Lower leg skin (tissue), 4 donors: ENCODE measurements around the gene EHMT1. TPM values are rescaled to one million over a fixed set of nuclear protein-coding genes. Genes with fewer than 3 reads are reported as not detected.

Experiments used
- DNase-seq, 2 donors: peaks; one replicate each; pipeline ENCODE4 v3.0.0-alpha.2; 2019; ENCODE audit warnings: low spot score in 2 of 2
- H3K4me3 ChIP-seq: fragments of 200-600 bp; sonication (generic); 2 replicates; pipeline ENCODE4 v1.5.1; 2017; ENCODE audit warnings: mild to moderate bottlenecking, low read depth; ENCODE audit not compliant: poor library complexity, severe bottlenecking
- CTCF ChIP-seq, 3 donors: fragments of 450-650 bp; IDR thresholded peaks; one replicate each; pipeline ENCODE4 v1.5.1; 2016; ENCODE audit warnings: antibody characterized with exemption in 3 of 3, mild to moderate bottlenecking in 3 of 3, moderate library complexity in 2 of 3
- POLR2A ChIP-seq, 2 donors: fragments of 450-650 bp; IDR thresholded peaks; one replicate each; pipeline ENCODE4 v1.6.1; 2016 to 2017; ENCODE audit warnings: antibody characterized with exemption in 2 of 2, mild to moderate bottlenecking in 1 of 2, moderate library complexity in 1 of 2
- WGBS, 2 donors: methylation state at CpG; one replicate each; pipeline ENCODE4 v1.1.5; 2018; 5-methylcytosine and 5-hydroxymethylcytosine counted together
- intact Hi-C: fragments of 100-400 bp; cut with DNase I; formaldehyde crosslinking; loops from one replicate; pipeline ENCODE4 v1.15.0; 2023; ENCODE audit warnings: low total_unique reads
- total RNA-seq, 4 donors: library from RNA; depleted of rRNA; stranded (reverse); fragments of >200 nt; gene quantifications; one replicate each; pipeline ENCODE4 v1.1.0, GENCODE V29; 2016

Gene EHMT1
- total RNA-seq, 4 donors from 2014 or later = 64.2 to 128 (median 73.2) TPM

GRCh38 chr9:137676998-137677397 lies 58.2 kb downstream of the EHMT1 start:
- intact Hi-C loops = no loop called here
- no peak for DNase-seq
- TF ChIP-seq POLR2A (IDR thresholded peaks at IDR 0.05) (no peak), CTCF (IDR thresholded peaks at IDR 0.05) (no peak)
- H3K4me3 ChIP-seq = no peak overlapping the region
- WGBS, 2 donors = 92 to 97% methylated on average over 12 of the region's 12 CpGs

GRCh38 chr9:137678202-137678601 lies 59.4 kb downstream of the EHMT1 start:
- intact Hi-C loops = no loop called here
- TF ChIP-seq POLR2A (IDR thresholded peaks at IDR 0.05) (no peak), CTCF (IDR thresholded peaks at IDR 0.05) (no peak)
- WGBS, 2 donors = 88 to 91% methylated on average over 12 of the region's 12 CpGs
- no peak for DNase-seq
- no peak overlapping the region for H3K4me3 ChIP-seq

GRCh38 chr9:137679249-137679648 lies 60.4 kb downstream of the EHMT1 start:
- 69 to 82% methylated on average over 6 of the region's 6 CpGs for WGBS, 2 donors
- no peak for TF ChIP-seq CTCF (IDR thresholded peaks at IDR 0.05)
- no peak for TF ChIP-seq POLR2A (IDR thresholded peaks at IDR 0.05)
- intact Hi-C loops = no loop called here
- DNase-seq = no peak
- H3K4me3 ChIP-seq = no peak overlapping the region

GRCh38 chr9:137679695-137680305 lies 61.0 kb downstream of the EHMT1 start:
- DNase-seq = no peak
- no peak for TF ChIP-seq CTCF (IDR thresholded peaks at IDR 0.05)
- no peak for TF ChIP-seq POLR2A (IDR thresholded peaks at IDR 0.05)
- WGBS, 2 donors = 89 to 93% methylated on average over 7 of the region's 7 CpGs
- no peak overlapping the region for H3K4me3 ChIP-seq
- intact Hi-C loops = no loop called here

GRCh38 chr9:137680444-137681358 lies 61.9 kb downstream of the EHMT1 start:
- intact Hi-C loops = no loop called here
- TF ChIP-seq POLR2A (IDR thresholded peaks at IDR 0.05) = no peak
- no peak for TF ChIP-seq CTCF (IDR thresholded peaks at IDR 0.05)
- no peak for DNase-seq
- no peak overlapping the region for H3K4me3 ChIP-seq
- 86% methylated on average over 18 of the region's 18 CpGs for WGBS, 2 donors
